ENCODE measurements around the gene ZNF648.

ZNF648 gene

GRCh38 chr1:182107209-182107608, 45.7 kb upstream of the ZNF648 start:
- Histone ChIP-seq H3K27me3 (ENCODE audit: insufficient read depth, low read length, poor library complexity) (peaks cover 4% of the 10 kb centered on the region), H2AFZ (ENCODE audit: low read depth, low read length) (no peak overlapping the region), H3K79me2 (ENCODE audit: insufficient read depth, low read length) (no peaks in the 10 kb centered on the region), H3K4me3 (ENCODE audit: low read depth in 1 of 2, low read length in 2 of 2) (no peak overlapping the region), H3K4me1 (ENCODE audit: insufficient read depth, low read length) (no peaks in the 10 kb centered on the region), H3K27ac (ENCODE audit: low read length) (no peak overlapping the region), H3K36me3 (ENCODE audit: insufficient read depth, low read length) (no peaks in the 10 kb centered on the region), H3K4me2 (ENCODE audit: insufficient read depth, low read length) (no peak overlapping the region), H3K9ac (ENCODE audit: low read depth, low read length) (no peak overlapping the region), H3K9me3 (ENCODE audit: insufficient read depth, low read length, severe bottlenecking) (no peaks in the 10 kb centered on the region), H4K20me1 (ENCODE audit: insufficient read depth, low read length) (no peaks in the 10 kb centered on the region)
- no peak for ATAC-seq (ENCODE audit: insufficient read depth, low read depth)
- DNase-seq = no peak
- TF ChIP-seq EZH2 (IDR thresholded peaks at IDR 0.05; ENCODE audit: borderline replicate concordance, low read depth, low read length, severe bottlenecking) = no peak
- no peak for TF ChIP-seq CTCF (IDR thresholded peaks at IDR 0.05; ENCODE audit: borderline replicate concordance, extremely low read depth, low read length, poor library complexity, severe bottlenecking)

- no peaks in the 10 kb centered on the region for H3K36me3 ChIP-seq (ENCODE audit: insufficient read depth, low read length)
- H3K4me3 ChIP-seq (ENCODE audit: low read depth in 1 of 2, low read length in 2 of 2) = no peak overlapping the region
- TF ChIP-seq CTCF (IDR thresholded peaks at IDR 0.05; ENCODE audit: borderline replicate concordance, extremely low read depth, low read length, poor library complexity, severe bottlenecking) (no peak), EZH2 (IDR thresholded peaks at IDR 0.05; ENCODE audit: borderline replicate concordance, low read depth, low read length, severe bottlenecking) (no peak)
- H3K9me3 ChIP-seq (ENCODE audit: insufficient read depth, low read length, severe bottlenecking) = no peaks in the 10 kb centered on the region
- DNase-seq (no peak), ATAC-seq (ENCODE audit: insufficient read depth, low read depth) (no peak)
- H3K27ac ChIP-seq (ENCODE audit: low read length) = no peak overlapping the region
- H3K27me3 ChIP-seq (ENCODE audit: insufficient read depth, low read length, poor library complexity) = peaks cover 13% of the 10 kb centered on the region
- no peak overlapping the region for H3K4me2 ChIP-seq (ENCODE audit: insufficient read depth, low read length)
- H2AFZ ChIP-seq (ENCODE audit: low read depth, low read length) = no peak overlapping the region
- no peak overlapping the region for H3K9ac ChIP-seq (ENCODE audit: low read depth, low read length)
- H3K4me1 ChIP-seq (ENCODE audit: insufficient read depth, low read length) = no peaks in the 10 kb centered on the region
- H3K79me2 ChIP-seq (ENCODE audit: insufficient read depth, low read length) = no peaks in the 10 kb centered on the region
- H4K20me1 ChIP-seq (ENCODE audit: insufficient read depth, low read length) = no peaks in the 10 kb centered on the region
These were observed 40.5 kb upstream of the ZNF648 start for GRCh38 chr1:182102043-182102416.

GRCh38 chr1:182101415-182102042, 40.0 kb upstream of the ZNF648 start:
- Histone ChIP-seq H3K4me3 (ENCODE audit: low read depth in 1 of 2, low read length in 2 of 2) (no peak overlapping the region), H4K20me1 (ENCODE audit: insufficient read depth, low read length) (no peaks in the 10 kb centered on the region), H3K36me3 (ENCODE audit: insufficient read depth, low read length) (no peaks in the 10 kb centered on the region), H3K4me2 (ENCODE audit: insufficient read depth, low read length) (no peak overlapping the region), H3K79me2 (ENCODE audit: insufficient read depth, low read length) (no peaks in the 10 kb centered on the region), H2AFZ (ENCODE audit: low read depth, low read length) (no peak overlapping the region), H3K9me3 (ENCODE audit: insufficient read depth, low read length, severe bottlenecking) (no peaks in the 10 kb centered on the region), H3K27ac (ENCODE audit: low read length) (no peak overlapping the region), H3K9ac (ENCODE audit: low read depth, low read length) (no peak overlapping the region), H3K27me3 (ENCODE audit: insufficient read depth, low read length, poor library complexity) (peaks cover 13% of the 10 kb centered on the region), H3K4me1 (ENCODE audit: insufficient read depth, low read length) (no peaks in the 10 kb centered on the region)
- DNase-seq (no peak), ATAC-seq (ENCODE audit: insufficient read depth, low read depth) (no peak)
- TF ChIP-seq EZH2 (IDR thresholded peaks at IDR 0.05; ENCODE audit: borderline replicate concordance, low read depth, low read length, severe bottlenecking) (no peak), CTCF (IDR thresholded peaks at IDR 0.05; ENCODE audit: borderline replicate concordance, extremely low read depth, low read length, poor library complexity, severe bottlenecking) (no peak)
